GM12892 (cell line): ENCODE results near the gene NEXN.

Source experiments
- POLR2A ChIP-seq: IDR thresholded peaks from 2 replicates; pipeline ENCODE4 v1.6.1; 2011; ENCODE audit warnings: low read depth, low read length, control low read depth
- POLR2AphosphoS5 ChIP-seq: IDR thresholded peaks from 2 replicates; pipeline ENCODE4 v1.6.1; 2011; ENCODE audit warnings: low read depth, low read length, control low read depth

DNA sequence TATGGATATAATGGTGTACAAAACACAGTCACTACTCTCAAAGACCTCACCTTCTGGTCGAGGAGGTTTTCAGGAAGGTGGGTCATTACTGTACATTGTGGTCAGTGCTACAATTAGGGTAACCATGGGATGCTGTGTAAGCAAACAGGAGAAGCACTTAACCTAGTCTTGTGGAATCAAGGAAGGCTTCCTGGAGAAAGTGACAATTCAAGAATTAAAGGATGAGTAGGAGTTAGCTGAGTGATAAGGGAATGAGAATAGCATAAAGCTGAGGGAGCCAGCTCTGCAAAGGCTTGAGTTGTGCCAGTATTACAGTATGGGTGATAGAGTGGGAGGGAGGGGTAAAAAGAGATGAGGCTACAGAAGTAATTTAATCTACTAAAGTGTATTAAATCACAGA is 17.2 kb downstream of the NEXN start:
- TF ChIP-seq POLR2AphosphoS5, result no peak
- TF ChIP-seq POLR2A, result no peak
